Measurements from ENCODE around the gene COQ2.

Gene COQ2

GRCh38 chr4:83217721-83218522 is 66.7 kb downstream of the COQ2 start:
- no peak for DNase-seq (ENCODE audit: low spot score)

GRCh38 chr4:83216959-83217683 is 67.5 kb downstream of the COQ2 start:
- no peak for DNase-seq (ENCODE audit: low spot score)

GRCh38 chr4:83214079-83214478 is 70.5 kb downstream of the COQ2 start:
- DNase-seq (ENCODE audit: low spot score) = no peak

Small RNA genes lying within 50 kb of the gene (small RNA-seq; reads per million reads assigned to genes)
- gene AC114781.3 = 0 reads per million in 2 experiments
